Stimulated activated naive CD8-positive, alpha-beta T cell treated with anti-CD3 and anti-CD28 coated beads, Interleukin-15, Interleukin-2, amounts not matched to agents 100 U/mL and 50 U/mL, for 24 hours (primary cell): ENCODE data around the gene INPP5A.

Experiments used
- ATAC-seq: fragments of 150-1000 bp; cut with Tn5 transposase; one replicate; pipeline ENCODE4 v1.10.0; 2021
- DNase-seq: peaks from one replicate; pipeline ENCODE4 v3.0.0; 2021

Gene INPP5A

DNA sequence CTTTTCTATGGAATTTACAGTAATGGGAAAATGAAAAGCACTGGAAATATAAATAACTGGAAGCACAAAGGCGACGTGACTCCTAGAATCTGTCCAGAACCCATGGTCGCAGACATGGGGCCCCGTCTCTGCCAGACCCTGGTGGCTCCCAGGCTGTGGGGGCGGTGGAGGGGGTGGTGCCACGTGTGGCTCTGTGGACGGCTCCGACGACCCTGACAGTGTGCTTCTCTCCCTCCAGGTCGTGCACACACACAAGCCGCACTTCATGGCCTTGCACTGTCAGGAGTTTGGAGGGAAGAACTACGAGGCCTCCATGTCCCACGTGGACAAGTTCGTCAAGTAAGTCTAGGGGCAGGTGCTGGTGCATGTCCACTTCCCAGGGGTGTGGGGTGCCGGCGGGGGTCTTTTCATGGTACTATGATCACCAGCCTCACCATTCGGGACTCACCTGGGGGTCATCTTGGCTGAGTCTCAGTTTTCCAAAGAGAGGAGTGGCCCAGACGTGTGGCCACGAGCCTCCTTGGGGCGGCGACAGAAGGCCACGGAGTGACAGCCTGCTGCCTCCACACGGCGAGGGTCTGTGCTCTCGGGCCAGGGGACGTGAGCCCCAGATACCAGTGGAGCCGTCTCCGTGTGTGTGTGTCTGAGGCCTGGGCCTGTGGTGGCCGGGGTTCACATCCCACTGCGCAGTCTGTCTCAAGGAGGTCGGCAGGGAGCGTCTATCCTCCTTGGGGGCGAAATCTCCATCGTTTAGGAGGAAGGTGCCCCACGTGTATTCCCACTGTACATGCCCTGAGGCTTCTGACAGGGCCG lies 108.2 kb downstream of the INPP5A start:
- no peak for ATAC-seq
- DNase-seq: no peak

DNA sequence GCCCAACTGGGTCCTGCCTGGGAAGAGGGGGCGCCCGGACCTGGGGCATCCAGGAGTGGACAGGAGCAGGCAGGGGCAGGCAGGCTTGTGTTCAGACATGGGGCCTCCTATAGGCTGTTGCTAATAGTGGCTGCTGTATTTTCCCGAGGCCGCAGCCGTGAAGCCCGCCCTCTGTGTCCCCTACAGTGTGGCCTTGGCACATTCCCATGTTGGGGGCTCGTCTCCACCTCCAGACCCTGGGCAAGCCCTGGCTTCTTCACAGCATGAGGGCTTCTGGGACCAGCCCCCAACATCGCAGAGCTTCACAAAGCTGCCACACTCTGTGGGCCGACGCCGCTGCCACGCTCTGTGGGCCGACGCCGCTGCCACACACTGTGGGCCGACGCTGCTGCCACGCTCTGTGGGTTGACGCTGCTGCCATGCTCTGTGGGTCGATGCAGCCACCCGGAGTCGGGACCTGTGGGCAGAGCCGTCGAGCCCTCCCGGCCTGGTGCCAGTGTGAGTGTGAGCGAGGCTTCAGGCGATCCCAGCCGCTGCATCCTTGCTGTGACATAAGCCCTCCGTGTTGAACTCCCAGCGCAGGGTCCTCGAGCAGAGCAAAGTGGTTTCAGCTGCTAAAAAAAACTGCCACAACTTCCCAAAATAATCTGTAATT lies 109.0 kb downstream of the INPP5A start:
- DNase-seq (no peak), ATAC-seq (no peak)

DNA sequence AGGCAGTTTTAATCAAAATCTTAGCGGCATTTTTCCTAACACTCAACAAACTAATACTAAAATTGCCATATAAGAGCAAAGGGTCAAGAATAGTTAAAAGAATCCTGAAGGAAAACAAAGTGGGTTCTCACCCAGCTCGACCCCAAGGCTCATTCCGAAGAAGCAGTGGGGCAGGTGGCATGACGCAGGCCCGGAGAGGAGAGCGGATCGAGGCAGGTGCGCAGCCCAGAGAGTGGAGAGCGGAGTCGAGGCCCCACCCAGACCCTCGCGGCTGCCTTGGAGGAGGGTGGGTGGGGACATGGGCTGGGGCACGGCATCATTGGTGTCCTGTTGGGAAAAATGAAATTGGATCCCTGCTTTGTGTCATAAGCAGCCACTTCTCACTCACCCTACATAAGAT lies 109.8 kb downstream of the INPP5A start:
- DNase-seq (no peak), ATAC-seq (no peak)

DNA sequence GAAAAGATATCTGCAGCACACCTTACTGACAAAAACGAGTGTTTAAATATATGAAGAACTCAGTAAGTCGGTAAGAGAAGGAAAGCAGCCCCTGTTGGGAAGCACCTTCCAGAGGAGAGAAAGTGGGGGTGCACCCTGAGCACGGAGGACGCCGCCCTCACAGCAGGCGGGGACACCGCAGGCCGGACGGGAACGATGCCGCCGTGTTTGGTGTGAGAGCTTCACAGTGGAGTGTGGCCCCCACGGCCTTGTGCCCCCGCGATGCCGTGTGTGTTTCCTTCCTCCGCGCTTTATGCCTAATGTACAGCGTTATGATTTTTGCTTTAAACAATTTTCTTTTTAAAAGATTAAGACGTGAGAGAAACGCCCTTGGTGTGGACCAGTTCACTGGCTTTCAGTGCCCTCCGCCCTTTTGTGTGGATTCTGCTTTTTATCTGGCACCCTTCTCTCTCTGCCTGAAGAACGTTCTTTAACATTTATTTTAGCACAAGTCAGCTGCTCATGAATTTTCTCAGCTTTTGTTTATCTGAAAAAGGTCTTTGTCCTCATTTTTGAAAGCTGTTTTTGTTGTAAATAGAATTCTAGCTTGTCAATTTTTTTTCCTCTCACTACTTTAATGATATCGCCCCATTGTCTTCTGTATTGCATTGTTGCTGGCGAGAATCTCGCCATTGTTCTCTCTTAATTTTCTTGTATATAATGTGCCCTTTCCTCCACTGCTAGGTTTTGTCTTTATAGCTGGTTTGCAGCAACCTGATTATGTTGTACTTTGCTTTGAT lies 110.7 kb downstream of the INPP5A start:
- ATAC-seq (no peak), DNase-seq (no peak)

DNA sequence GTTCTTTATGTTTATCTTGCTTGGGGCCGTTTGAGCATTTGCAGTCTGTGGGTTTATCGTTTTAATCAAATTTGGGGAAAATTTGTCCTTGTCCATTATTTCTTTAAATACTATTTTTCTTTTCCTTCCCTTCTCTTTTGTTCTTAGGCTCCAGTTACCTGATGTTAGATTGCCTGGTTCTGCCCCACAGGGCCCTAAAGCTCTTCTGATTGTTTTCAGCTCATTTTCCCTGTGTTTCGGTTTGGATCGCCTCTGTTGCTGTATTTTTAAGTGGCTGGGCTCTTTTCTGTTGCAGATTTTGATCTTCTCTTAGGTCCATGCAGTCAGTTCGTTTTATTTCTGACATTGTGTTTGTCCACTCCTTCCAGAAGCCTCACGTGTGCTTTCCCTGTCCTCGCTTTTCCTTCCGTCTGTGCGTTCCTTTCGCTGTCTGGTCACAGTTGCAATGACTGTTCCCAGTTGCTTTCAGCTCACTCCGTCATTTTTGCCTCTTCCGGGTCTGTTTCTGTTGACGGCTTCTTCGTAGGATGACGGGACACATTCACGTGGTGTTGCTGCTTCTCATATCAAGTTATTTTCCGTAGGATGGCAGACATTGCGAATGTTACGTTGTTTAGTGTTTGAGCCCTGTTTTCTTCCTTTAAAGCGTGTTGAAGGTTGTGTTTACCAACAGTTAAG lies 111.4 kb downstream of the INPP5A start:
- no peak for ATAC-seq
- DNase-seq: no peak

DNA sequence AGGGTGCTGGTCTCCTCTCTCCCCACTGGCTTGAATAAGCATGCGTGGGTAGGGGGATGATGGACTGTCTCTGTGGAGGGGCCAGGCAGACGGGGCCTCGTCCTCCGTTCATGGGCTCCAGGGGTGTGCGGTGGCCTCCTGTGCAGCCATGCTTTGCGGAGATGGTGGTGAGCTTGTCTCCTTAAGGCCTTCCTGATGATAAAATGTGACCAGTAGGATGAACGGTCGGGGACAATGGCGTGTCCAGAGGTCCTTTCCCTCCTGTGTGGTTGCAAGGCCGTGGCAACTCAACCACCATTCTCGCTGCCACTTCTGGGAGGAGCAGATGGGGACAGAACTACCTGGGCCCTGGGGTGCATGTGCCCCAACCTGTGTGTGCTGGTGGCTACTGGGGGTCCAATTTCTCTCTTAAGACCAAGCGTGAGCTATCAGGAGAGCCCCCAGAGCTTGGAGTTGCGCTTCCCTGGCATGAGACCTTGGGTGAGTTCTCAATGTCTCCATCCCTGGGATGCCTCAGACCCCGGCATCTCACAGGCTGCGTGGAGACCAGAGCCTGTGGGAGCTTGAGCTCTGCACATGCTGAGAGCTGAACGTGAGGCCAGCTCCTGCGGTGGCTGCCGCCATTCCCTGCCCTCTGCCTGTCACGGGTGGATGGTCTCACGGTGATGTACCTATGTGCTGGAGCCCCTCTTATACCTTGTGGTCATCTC lies 112.2 kb downstream of the INPP5A start:
- ATAC-seq (no peak), DNase-seq (no peak)

DNA sequence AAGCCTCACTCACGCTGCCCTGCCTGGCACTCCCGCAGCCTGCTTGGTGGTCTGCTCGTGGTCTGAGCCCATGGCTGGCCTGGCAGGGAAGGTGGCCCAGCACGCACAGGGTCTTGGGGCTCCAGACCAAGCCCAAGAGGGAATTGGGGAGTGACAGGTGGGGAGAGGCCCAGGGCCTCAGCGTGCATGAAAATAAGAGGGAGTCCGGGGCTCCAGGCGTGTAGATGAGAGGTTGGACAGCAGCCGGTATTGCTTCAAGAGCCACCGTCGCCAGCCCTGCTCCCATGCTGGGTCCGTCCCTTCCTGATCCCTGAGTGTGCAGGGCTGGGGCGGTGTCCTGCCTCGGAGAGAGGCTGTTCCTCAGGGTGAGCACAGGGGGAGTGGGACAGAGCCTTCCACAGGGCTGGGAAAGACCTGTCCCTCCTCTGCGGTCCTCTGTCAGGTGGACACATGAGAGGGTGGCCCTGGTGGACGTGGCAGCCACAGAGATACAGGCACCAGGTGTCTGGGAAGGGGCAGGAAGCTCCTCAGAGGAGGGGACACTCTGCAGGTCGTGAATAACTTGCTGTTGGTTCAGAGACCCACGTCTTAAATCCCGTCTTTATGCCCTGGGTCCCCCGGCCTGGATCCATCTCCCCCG lies 113.1 kb downstream of the INPP5A start:
- no peak for ATAC-seq
- no peak for DNase-seq

GRCh38 chr10:132651511-132652029 lies 114.0 kb downstream of the INPP5A start:
- no peak for DNase-seq
- ATAC-seq: no peak

DNA sequence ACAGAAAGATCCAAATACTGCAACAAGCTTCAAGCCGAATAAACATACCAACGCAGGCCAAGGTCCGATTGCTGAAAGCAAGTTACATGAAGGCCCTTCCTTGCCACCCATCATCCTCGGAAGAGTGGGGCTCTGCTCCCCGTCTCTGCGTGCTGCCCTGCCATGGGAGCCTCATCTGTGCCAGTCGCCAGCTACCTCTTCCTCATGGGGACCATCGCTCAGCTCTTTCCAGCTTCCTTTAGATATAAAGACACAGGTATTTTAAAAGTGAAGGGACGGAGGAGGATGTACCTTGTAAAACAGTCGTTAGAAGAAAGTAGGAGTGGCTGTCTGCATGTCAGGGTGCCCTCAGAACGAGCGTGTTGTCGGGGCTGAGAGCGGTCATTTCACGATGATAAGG lies 114.9 kb downstream of the INPP5A start:
- ATAC-seq (no peak), DNase-seq (no peak)

GRCh38 chr10:132652936-132653590 lies 115.5 kb downstream of the INPP5A start:
- DNase-seq: no peak
- no peak for ATAC-seq

DNA sequence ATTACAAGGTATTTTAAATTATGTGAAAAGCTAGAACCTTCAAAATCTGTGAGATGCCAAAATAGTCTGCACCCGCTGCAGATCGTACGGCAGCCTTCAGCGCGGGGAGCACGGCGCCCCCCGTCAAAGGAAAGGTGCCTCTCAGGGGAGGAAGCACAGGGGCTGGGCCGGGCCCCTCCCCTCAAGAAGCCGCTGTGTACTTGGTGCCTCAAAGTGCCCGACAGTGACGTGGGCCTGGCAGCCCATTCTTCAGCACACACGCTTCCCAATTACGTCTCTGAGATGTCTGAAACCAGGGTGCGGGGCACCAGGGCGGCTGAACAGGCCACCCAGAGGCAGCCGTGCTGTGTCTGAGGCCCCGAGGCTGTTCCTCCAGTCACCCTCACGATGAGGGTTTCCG lies 116.1 kb downstream of the INPP5A start:
- ATAC-seq (no peak), DNase-seq (no peak)

DNA sequence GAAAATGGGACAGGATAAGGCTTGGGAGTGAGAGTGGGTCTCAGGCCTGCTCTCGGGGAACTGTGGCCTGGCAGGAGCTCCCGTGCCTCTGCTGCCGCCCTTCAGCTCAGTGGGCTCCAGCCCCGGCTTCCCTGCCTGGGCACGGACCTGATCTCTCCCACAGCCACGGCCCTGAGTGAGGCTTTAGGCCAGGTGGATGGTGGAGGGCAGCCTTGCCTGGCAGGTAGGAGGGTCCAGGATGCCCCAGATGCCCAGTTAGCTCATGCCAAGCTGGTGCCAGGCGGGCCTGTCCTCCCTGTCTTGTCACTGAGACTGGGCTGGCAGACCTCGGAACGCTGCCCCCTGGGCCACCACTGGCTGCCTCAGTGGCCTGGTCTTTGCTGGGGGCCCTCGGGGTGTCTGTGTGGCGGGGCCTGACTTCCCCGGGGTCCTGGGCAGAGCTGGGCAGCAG lies 116.6 kb downstream of the INPP5A start:
- no peak for ATAC-seq
- DNase-seq: no peak

- DNase-seq (peak; percentile 72), ATAC-seq (peak; percentile 57)
Measured at GRCh38 chr10:132654708-132655661, 117.4 kb downstream of the INPP5A start.

GRCh38 chr10:132655735-132656134 lies 118.1 kb downstream of the INPP5A start:
- no peak for DNase-seq
- no peak for ATAC-seq

- DNase-seq (no peak), ATAC-seq (peak; percentile 14)
Measured at GRCh38 chr10:132656283-132657126, 118.9 kb downstream of the INPP5A start.

DNA sequence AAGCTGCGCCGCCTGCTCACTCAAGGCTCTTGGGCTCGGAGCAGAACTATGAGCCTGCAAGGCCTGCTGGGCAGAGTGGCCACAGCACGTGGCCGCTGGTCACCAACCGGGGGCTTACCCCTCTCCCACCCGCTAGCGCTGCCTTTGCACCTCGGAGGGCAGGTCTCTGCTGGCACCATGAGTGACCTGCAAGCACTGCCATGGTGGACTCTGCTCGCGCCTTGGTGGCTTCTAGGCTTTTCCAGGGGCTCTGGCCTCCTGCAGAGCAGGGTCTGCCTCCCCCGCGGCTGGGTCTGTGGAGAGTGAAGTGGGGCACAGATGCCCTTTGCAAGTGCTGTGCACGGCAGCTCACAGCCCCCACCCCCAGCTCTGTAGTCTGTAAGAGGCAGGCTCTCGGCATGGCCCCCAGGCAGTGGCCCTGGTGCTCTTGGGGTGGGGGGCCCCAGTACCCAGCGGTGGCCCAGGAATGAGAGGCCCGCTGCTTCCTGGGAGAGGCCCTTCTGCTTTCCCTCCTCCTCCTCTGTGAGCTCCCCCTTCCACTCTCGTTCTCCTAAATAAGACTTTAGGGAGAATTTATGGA lies 119.6 kb downstream of the INPP5A start:
- DNase-seq: no peak
- ATAC-seq: no peak

DNA sequence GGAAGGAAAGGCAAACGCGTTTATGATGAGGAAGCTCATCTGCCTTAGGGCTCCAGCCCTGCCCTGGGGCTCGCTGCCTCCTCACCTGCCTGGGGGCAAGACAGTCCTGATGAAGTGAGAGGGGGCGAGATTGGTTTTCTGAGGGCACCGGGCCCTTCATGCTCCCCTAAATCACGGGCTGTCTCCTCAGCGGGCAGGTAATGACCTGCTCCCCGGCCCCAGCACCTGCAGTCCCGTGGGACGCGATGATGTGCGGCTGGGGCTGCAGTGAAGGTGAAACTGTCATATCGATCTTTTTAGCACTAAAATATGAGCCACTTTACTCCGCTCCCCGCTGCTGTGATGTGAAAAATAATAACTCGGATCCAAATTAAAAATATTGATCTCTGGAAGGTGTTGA lies 120.2 kb downstream of the INPP5A start:
- DNase-seq (no peak), ATAC-seq (no peak)
